ENCODE data around the gene MYOG. TPM values are rescaled to one million over a fixed set of nuclear protein-coding genes. Genes with fewer than 3 reads are reported as not detected.

The MYOG gene
- total and polyA plus RNA-seq, 10 of the 15 experiments (the other 5 are each of a cell fraction or from before 2014, with no cell fraction given), result not detected

GRCh38 chr1:203048086-203048485 is 37.7 kb downstream of the MYOG start:
- RAD21 ChIA-PET (ENCODE audit: unreplicated experiment), result no interaction called here
- ATAC-seq (no peak), FAIRE-seq (no peak), DNase-seq (ENCODE audit: low read depth, low spot score) (no peak)
- CTCF ChIA-PET, result no interaction called here
- SMC1A ChIA-PET (ENCODE audit: uncharacterized antibody, unreplicated experiment), result no interaction called here
- H3K27ac ChIP-seq (ENCODE audit: control insufficient read depth, insufficient read depth), result no peak overlapping the region
- no peaks in the 10 kb centered on the region; a peak in 1 of 4 replicates for H3K36me3 ChIP-seq (ENCODE audit: control insufficient read depth in 2 of 2, insufficient read depth in 2 of 2, low read length in 1 of 2)
- in situ Hi-C loops (cut with MboI), result no loop called here
- no peak overlapping the region for H3K4me2 ChIP-seq (ENCODE audit: control insufficient read depth, insufficient read depth)
- H3K27me3 ChIP-seq (replicated peaks in 1 of 2; ENCODE audit: control insufficient read depth in 2 of 2, insufficient read depth in 2 of 2, low read length in 1 of 2), result peaks cover 0 to 2% of the 10 kb centered on the region in 2 experiments; a peak in 1 of 4 replicates
- no peaks in the 10 kb centered on the region for H3K79me2 ChIP-seq (ENCODE audit: control insufficient read depth, insufficient read depth, low read length)
- no peak overlapping the region for H2AFZ ChIP-seq (ENCODE audit: control insufficient read depth, low read depth, low read length)
- no peaks in the 10 kb centered on the region for H3K4me1 ChIP-seq (ENCODE audit: control insufficient read depth, insufficient read depth, low read length)
- H3K9me3 ChIP-seq (replicated peaks; ENCODE audit: control insufficient read depth, insufficient read depth, low read length), result no peaks in the 10 kb centered on the region
- no peak overlapping the region for H3K9ac ChIP-seq (ENCODE audit: control insufficient read depth, insufficient read depth, low read length)
- 28% methylated on average over 11 of the region's 11 CpGs for WGBS (ENCODE audit: insufficient coverage, insufficient replicate concordance, low lambda C conversion rate, missing lambda C conversion rate)
- intact Hi-C loops (cut with micrococcal nuclease; ENCODE audit: unreplicated experiment), result loop anchor here (1.0 kb wide), 1 partner anchor 40 kb away; no protein-coding TSS in a partner anchor
- TSS peak; percentile 27 for BruUV-seq (replicated peaks)
- no peaks in the 10 kb centered on the region for H4K20me1 ChIP-seq (ENCODE audit: control insufficient read depth, insufficient read depth)
- POLR2A ChIA-PET, result no interaction called here
- no peak overlapping the region for H3K4me3 ChIP-seq
- no peak for TF ChIP-seq PKNOX1 (IDR thresholded peaks at IDR 0.05)
- no peak for TF ChIP-seq HDAC2 (IDR thresholded peaks at IDR 0.05)
- no peak for TF ChIP-seq ATF2 (IDR thresholded peaks at IDR 0.05; ENCODE audit: low read length)
- TF ChIP-seq, protein P1, sequence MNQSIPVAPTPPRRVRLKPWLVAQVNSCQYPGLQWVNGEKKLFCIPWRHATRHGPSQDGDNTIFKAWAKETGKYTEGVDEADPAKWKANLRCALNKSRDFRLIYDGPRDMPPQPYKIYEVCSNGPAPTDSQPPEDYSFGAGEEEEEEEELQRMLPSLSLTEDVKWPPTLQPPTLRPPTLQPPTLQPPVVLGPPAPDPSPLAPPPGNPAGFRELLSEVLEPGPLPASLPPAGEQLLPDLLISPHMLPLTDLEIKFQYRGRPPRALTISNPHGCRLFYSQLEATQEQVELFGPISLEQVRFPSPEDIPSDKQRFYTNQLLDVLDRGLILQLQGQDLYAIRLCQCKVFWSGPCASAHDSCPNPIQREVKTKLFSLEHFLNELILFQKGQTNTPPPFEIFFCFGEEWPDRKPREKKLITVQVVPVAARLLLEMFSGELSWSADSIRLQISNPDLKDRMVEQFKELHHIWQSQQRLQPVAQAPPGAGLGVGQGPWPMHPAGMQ (IDR thresholded peaks at IDR 0.05; ENCODE audit: borderline replicate concordance), result no peak
- TF ChIP-seq TARDBP (IDR thresholded peaks at IDR 0.05; ENCODE audit: borderline replicate concordance), result no peak
- TF ChIP-seq EP300 (IDR thresholded peaks at IDR 0.05; ENCODE audit: borderline replicate concordance in 1 of 2, control insufficient read depth in 1 of 2, low read depth in 2 of 2, low read length in 2 of 2), result no peak
- TF ChIP-seq, protein P2, sequence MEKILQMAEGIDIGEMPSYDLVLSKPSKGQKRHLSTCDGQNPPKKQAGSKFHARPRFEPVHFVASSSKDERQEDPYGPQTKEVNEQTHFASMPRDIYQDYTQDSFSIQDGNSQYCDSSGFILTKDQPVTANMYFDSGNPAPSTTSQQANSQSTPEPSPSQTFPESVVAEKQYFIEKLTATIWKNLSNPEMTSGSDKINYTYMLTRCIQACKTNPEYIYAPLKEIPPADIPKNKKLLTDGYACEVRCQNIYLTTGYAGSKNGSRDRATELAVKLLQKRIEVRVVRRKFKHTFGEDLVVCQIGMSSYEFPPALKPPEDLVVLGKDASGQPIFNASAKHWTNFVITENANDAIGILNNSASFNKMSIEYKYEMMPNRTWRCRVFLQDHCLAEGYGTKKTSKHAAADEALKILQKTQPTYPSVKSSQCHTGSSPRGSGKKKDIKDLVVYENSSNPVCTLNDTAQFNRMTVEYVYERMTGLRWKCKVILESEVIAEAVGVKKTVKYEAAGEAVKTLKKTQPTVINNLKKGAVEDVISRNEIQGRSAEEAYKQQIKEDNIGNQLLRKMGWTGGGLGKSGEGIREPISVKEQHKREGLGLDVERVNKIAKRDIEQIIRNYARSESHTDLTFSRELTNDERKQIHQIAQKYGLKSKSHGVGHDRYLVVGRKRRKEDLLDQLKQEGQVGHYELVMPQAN (conservative IDR thresholded peaks at IDR 0.05), result no peak
- TF ChIP-seq BHLHE40 (IDR thresholded peaks at IDR 0.05; ENCODE audit: borderline replicate concordance in 1 of 2, low read depth in 2 of 2, low read length in 1 of 2), result no peak
- TF ChIP-seq NFXL1 (IDR thresholded peaks at IDR 0.05; ENCODE audit: borderline replicate concordance), result no peak
- TF ChIP-seq NBN (IDR thresholded peaks at IDR 0.05), result no peak
- no peak for TF ChIP-seq ZSCAN29 (IDR thresholded peaks at IDR 0.05)
- TF ChIP-seq CBX5 (IDR thresholded peaks at IDR 0.05; ENCODE audit: low read depth), result no peak
- no peak for TF ChIP-seq ZBTB11 (CRISPR knock-in tag; IDR thresholded peaks at IDR 0.05)
- no peak for TF ChIP-seq HSF1 (IDR thresholded peaks at IDR 0.05; ENCODE audit: low read depth, low read length)
